OCI-LY3 (cell line): ENCODE results near the gene LRRC4B.

Experiments
- H2AFZ ChIP-seq: fragments of 200-600, 300-600 bp; shearing (Covaris generic); 2 replicates; pipeline ENCODE4 v1.6.0; 2014; ENCODE audit warnings: antibody characterized with exemption, low read depth, low read length
- H3K27ac ChIP-seq: fragments of 200-600, 300-600 bp; sonication (generic); 2 replicates; pipeline ENCODE4 v1.5.1; 2014; ENCODE audit warnings: mild to moderate bottlenecking, low read length, moderate library complexity, mixed read lengths
- H3K27me3 ChIP-seq: fragments of 200-600, 300-600 bp; sonication (generic); 2 replicates; pipeline ENCODE4 v1.6.1; 2014; ENCODE audit warnings: low read depth, low read length, mixed read lengths
- H3K36me3 ChIP-seq: fragments of 200-600, 300-600 bp; sonication (generic); replicated peaks from 2 replicates; pipeline ENCODE3; 2014; ENCODE audit warnings: low read depth, low read length, mixed read lengths
- H3K4me1 ChIP-seq: fragments of 300-600, 200-600 bp; sonication (generic); 2 replicates; pipeline ENCODE4 v1.6.1; 2014; ENCODE audit warnings: low read length, mixed read lengths
- H3K4me2 ChIP-seq: fragments of 200-600, 300-600 bp; sonication (generic); 2 replicates; pipeline ENCODE4 v1.6.1; 2014; ENCODE audit warnings: low read length, mixed read lengths
- H3K4me3 ChIP-seq: fragments of 300-600, 200-600 bp; sonication (generic); 2 replicates; pipeline ENCODE4 v1.5.1; 2014; ENCODE audit warnings: antibody characterized with exemption, mild to moderate bottlenecking, low read length, moderate library complexity
- H3K79me2 ChIP-seq: fragments of 300-600, 200-600 bp; shearing (Covaris generic); 2 replicates; pipeline ENCODE4 v1.6.1; 2014; ENCODE audit warnings: mild to moderate bottlenecking, low read length, mixed read lengths
- H3K9ac ChIP-seq: fragments of 300-600, 200-600 bp; shearing (Covaris generic); 2 replicates; pipeline ENCODE4 v1.6.0; 2014; ENCODE audit warnings: mild to moderate bottlenecking, low read length, moderate library complexity
- H3K9me3 ChIP-seq: fragments of 200-600, 300-600 bp; shearing (Covaris generic); 2 replicates; pipeline ENCODE4 v1.6.1; 2014; ENCODE audit warnings: low read length, mixed read lengths; ENCODE audit not compliant: insufficient read depth
- H4K20me1 ChIP-seq: fragments of 200-600, 300-600 bp; sonication (generic); 2 replicates; pipeline ENCODE4 v1.6.1; 2016; ENCODE audit warnings: low read length, mixed read lengths; ENCODE audit not compliant: insufficient read depth
- CTCF ChIP-seq: fragments of 200-600, 300-600 bp; sonication (generic); IDR thresholded peaks from 2 replicates; pipeline ENCODE4 v1.5.1; 2014; ENCODE audit warnings: antibody characterized with exemption, low read length, low read depth
- EZH2phosphoT487 ChIP-seq: fragments of 200-600 bp; shearing (Covaris generic); IDR thresholded peaks from 2 replicates; pipeline ENCODE4 v1.6.1; 2018; ENCODE audit warnings: antibody characterized with exemption, mixed run types, low read depth

LRRC4B gene

DNA sequence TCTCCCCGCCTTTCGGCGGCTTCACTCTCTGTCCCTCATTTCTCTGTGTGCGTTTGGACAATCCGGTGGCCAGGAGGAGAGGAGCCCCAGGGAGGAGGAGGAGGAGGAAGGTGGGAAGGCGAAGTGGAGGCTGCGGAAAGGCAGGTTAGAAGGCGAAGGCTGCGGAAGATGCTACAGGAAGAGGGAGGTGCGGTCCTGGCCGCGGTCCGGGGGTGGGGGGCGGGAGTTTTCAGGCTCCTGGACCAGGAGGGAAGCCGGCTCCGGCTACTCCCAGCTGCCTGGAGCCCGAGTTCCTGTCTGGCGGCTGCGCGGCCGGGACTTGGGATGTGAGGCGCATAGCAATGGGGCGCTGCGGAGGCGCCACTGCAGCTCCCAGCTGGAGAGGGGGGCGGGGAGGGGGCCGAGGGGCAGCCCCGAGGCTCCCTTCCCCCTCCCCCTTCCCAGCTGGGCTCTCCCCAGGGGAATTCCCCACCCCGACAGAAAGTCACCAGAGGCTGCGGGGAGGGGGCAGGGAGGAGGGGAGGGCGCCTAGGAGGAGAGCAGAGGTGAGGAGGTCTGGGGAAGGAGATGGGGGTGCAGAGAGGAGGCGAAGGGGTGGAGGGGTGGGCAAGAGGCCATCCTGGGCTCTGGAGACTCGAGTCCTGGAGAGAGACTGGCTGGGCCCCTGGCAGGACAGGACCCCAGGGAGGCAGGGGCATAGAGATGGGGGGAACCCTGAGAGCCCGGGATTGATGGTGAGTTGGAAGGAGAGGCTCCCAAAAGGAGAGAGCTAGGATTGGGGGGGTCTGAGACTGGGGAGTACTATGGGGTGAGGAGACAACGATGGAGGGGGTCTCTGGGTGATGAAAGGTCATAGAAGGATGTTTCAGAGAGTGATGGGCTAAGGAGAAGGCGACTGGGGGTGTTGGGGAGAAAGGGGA, 2.0 kb downstream of the LRRC4B start:
- H3K27me3 ChIP-seq = peaks cover 22% of the 10 kb centered on the region
- no peak for TF ChIP-seq EZH2phosphoT487
- TF ChIP-seq CTCF = peak; percentile 10; the same call in 1 of the 2 replicates
- H2AFZ ChIP-seq = peak overlapping the region; percentile 21
- peak overlapping the region; percentile 89 for H3K9ac ChIP-seq
- H3K36me3 ChIP-seq = no peaks in the 10 kb centered on the region
- H3K79me2 ChIP-seq = no peaks in the 10 kb centered on the region
- H3K4me2 ChIP-seq = peak overlapping the region; percentile 82
- H3K27ac ChIP-seq = peak overlapping the region; percentile 58; the same call in 1 of the 2 replicates
- H3K9me3 ChIP-seq = no peaks in the 10 kb centered on the region
- no peaks in the 10 kb centered on the region for H4K20me1 ChIP-seq
- peak overlapping the region; percentile 83 for H3K4me3 ChIP-seq
- peaks cover 37% of the 10 kb centered on the region for H3K4me1 ChIP-seq

DNA sequence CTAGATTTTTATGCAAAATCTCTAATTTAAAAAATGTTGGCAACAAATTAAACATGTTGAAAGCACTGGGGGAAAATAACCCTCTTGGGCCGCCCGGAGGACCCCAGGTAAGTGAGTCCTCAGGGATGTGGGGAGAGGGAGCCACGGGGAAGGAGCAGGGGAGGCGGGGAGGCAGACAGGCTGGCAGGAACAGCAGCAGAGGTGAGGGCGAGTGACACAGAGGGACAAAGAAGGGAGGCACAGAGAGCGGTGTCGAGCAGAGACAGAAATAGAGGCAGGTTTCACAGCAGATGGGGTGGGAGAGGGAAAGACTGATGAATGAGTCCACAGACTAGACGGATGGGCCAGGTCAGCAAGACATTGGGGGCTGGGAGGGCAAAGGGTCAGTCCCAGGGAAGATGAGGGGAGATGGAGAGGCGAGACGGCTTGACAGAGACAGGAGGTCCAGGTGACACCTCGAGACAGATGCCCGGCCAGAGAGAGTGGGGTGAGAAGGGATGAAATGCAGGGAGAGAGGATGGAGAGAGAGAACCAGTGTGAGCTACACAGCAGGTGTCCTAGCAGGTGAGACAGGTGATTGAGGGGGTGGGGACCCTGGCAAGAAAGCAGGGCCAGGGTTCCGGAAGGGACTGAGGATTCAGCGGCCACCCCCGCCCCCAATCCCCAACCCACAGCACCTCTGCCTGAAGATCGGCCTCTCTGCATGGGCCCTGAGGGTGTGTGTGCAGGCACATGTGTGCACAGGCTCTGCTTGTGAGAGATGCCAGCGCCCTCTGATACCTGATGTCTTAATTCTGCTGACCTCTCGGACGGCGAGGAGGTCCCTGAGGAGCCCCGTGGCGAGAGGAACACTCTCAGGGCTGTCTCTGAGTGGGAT, 3.8 kb downstream of the LRRC4B start:
- Histone ChIP-seq H3K79me2 (no peaks in the 10 kb centered on the region), H3K27me3 (peaks cover 22% of the 10 kb centered on the region), H3K27ac (no peak overlapping the region), H4K20me1 (no peaks in the 10 kb centered on the region), H3K4me1 (peaks cover 37% of the 10 kb centered on the region), H2AFZ (no peak overlapping the region), H3K4me2 (no peak overlapping the region), H3K9ac (no peak overlapping the region), H3K9me3 (no peaks in the 10 kb centered on the region), H3K36me3 (no peaks in the 10 kb centered on the region), H3K4me3 (no peak overlapping the region)
- TF ChIP-seq CTCF (no peak), EZH2phosphoT487 (no peak)

DNA sequence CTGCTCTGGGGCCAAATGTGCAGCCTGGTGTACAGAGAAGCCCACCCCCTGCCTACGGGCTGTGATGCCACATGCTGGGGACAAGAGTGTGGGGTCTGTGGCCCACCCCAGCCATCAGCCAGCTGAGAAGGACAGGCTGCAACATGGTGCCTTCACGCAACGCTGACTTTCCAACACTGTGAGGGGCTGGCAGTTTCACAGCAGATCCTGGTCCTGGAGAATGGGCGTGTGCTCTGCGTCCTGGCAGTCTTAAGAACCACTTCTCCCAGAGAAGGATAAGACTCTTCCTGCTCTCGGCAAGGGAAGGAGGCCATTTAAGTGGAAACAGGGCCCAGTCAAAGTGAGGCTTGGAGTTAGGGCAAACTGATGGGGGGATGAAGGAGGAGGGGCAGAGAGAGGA, 4.6 kb downstream of the LRRC4B start:
- Histone ChIP-seq H3K27me3 (peaks cover 22% of the 10 kb centered on the region), H3K4me3 (no peak overlapping the region), H3K4me2 (no peak overlapping the region), H3K27ac (no peak overlapping the region), H4K20me1 (no peaks in the 10 kb centered on the region), H3K36me3 (no peaks in the 10 kb centered on the region), H2AFZ (no peak overlapping the region), H3K4me1 (peaks cover 32% of the 10 kb centered on the region), H3K9me3 (no peaks in the 10 kb centered on the region), H3K79me2 (no peaks in the 10 kb centered on the region), H3K9ac (no peak overlapping the region)
- TF ChIP-seq CTCF (no peak), EZH2phosphoT487 (no peak)

GRCh38 chr19:50562996-50563395, 5.2 kb downstream of the LRRC4B start:
- H3K79me2 ChIP-seq = no peaks in the 10 kb centered on the region
- no peak overlapping the region for H3K4me3 ChIP-seq
- H3K4me2 ChIP-seq = no peak overlapping the region
- H3K27me3 ChIP-seq = peaks cover 22% of the 10 kb centered on the region
- H3K9me3 ChIP-seq = no peaks in the 10 kb centered on the region
- H2AFZ ChIP-seq = no peak overlapping the region
- no peak overlapping the region for H3K27ac ChIP-seq
- H3K4me1 ChIP-seq = peaks cover 32% of the 10 kb centered on the region
- no peak overlapping the region for H3K9ac ChIP-seq
- TF ChIP-seq CTCF = no peak
- H3K36me3 ChIP-seq = no peaks in the 10 kb centered on the region
- H4K20me1 ChIP-seq = no peaks in the 10 kb centered on the region
